WTC11 (cell line): ENCODE data around the gene FAM24A. TPM values are rescaled to one million over a fixed set of nuclear protein-coding genes. Genes with fewer than 3 reads are reported as not detected.

ENCODE experiments used
- ATAC-seq: fragments of 200-7000 bp; cut with Tn5 transposase; 2 replicates; pipeline ENCODE4 v1.10.0; 2021; ENCODE audit warnings: mild to moderate bottlenecking, moderate library complexity
- CTCF ChIA-PET: fragments of 300-600 bp; sonication (Branson Sonifier 250); formaldehyde crosslinking; loops from one replicate; lab custom pipeline; 2021; ENCODE audit warnings: antibody characterized with exemption; lab: Charles Lee
- POLR2A ChIA-PET: fragments of 350-600 bp; sonication (Branson Sonifier 250); formaldehyde crosslinking; loops from one replicate; lab custom pipeline; 2021; ENCODE audit warnings: antibody characterized with exemption; lab: Charles Lee
- DNase-seq: peaks from one replicate; pipeline ENCODE4 v3.0.0; 2021; ENCODE audit warnings: low spot score
- H3K27ac Mint-ChIP-seq: 2 replicates; pipeline ENCODE4 v1.8.0; 2021; ENCODE audit warnings: mixed read lengths
- H3K27me3 Mint-ChIP-seq: 2 replicates; pipeline ENCODE4 v1.8.0; 2021; ENCODE audit warnings: low read depth, mild to moderate bottlenecking, moderate library complexity, mixed read lengths
- H3K36me3 Mint-ChIP-seq: 2 replicates; pipeline ENCODE4 v1.8.0; 2021; ENCODE audit warnings: mixed read lengths
- H3K4me1 Mint-ChIP-seq: 2 replicates; pipeline ENCODE4 v1.8.0; 2022; ENCODE audit warnings: mixed read lengths
- H3K4me3 Mint-ChIP-seq: 2 replicates; pipeline ENCODE4 v1.8.0; 2021; ENCODE audit warnings: mild to moderate bottlenecking, moderate library complexity, mixed read lengths
- H3K9me3 Mint-ChIP-seq: 2 replicates; pipeline ENCODE4 v1.8.0; 2021; ENCODE audit warnings: mixed read lengths
- ELF4 ChIP-seq: sonication (generic); formaldehyde crosslinking; IDR thresholded peaks from 2 replicates; pipeline ENCODE4 v1.8.1; 2022; ENCODE audit warnings: low read depth, mild to moderate bottlenecking, moderate library complexity, missing genetic modification reagents
- FOXK1 ChIP-seq: sonication (generic); formaldehyde crosslinking; IDR thresholded peaks from 2 replicates; pipeline ENCODE4 v1.8.0; 2022; ENCODE audit warnings: mild to moderate bottlenecking, moderate library complexity, missing genetic modification reagents
- HMGA2 ChIP-seq: fragments of 250-450 bp; sonication (Bioruptor Pico); IDR thresholded peaks from 2 replicates; pipeline ENCODE4 v1.4.0; 2021; ENCODE audit warnings: mild to moderate bottlenecking, moderate library complexity
- NFATC4 ChIP-seq: fragments of 250-450 bp; sonication (Bioruptor Pico); IDR thresholded peaks from 2 replicates; pipeline ENCODE4 v1.9.0; 2021; ENCODE audit warnings: mild to moderate bottlenecking
- NR2C2 ChIP-seq: sonication (generic); formaldehyde crosslinking; IDR thresholded peaks from 2 replicates; pipeline ENCODE4 v1.8.0; 2022; ENCODE audit warnings: mild to moderate bottlenecking, missing genetic modification reagents
- OVOL2 ChIP-seq: fragments of 250-450 bp; sonication (Bioruptor Pico); IDR thresholded peaks from 2 replicates; pipeline ENCODE4 v1.9.0; 2021; ENCODE audit warnings: mild to moderate bottlenecking, borderline replicate concordance
- PRRX2 ChIP-seq: fragments of 250-450 bp; sonication (Bioruptor Pico); IDR thresholded peaks from 2 replicates; pipeline ENCODE4 v1.8.0; 2021; ENCODE audit warnings: mild to moderate bottlenecking
- TCF7 ChIP-seq: sonication (generic); formaldehyde crosslinking; IDR thresholded peaks from 2 replicates; pipeline ENCODE4 v1.8.0; 2022; ENCODE audit warnings: mild to moderate bottlenecking, low read depth, missing genetic modification reagents, moderate library complexity
- ZBTB21 ChIP-seq: sonication (generic); formaldehyde crosslinking; IDR thresholded peaks from 2 replicates; pipeline ENCODE4 v1.8.1; 2023; ENCODE audit warnings: mild to moderate bottlenecking, missing genetic modification reagents, borderline replicate concordance
- total RNA-seq: library from RNA; stranded (reverse); gene quantifications from 3 replicates; pipeline ENCODE4 v1.2.3, GENCODE V29; 2021
- TF ChIP-seq, protein P1 (sequence below): fragments of 250-450 bp; sonication (Bioruptor Pico); IDR thresholded peaks from 2 replicates; pipeline ENCODE4 v1.9.0; 2021; ENCODE audit warnings: mild to moderate bottlenecking, borderline replicate concordance
- TF ChIP-seq, protein P2 (sequence below): sonication (generic); formaldehyde crosslinking; IDR thresholded peaks from 2 replicates; pipeline ENCODE4 v1.8.1; 2023; ENCODE audit warnings: mild to moderate bottlenecking, moderate library complexity, missing genetic modification reagents
- TF ChIP-seq, protein P3 (sequence below): sonication (generic); formaldehyde crosslinking; IDR thresholded peaks from 2 replicates; pipeline ENCODE4 v1.8.1; 2022; ENCODE audit warnings: low read depth, mild to moderate bottlenecking, moderate library complexity, missing genetic modification reagents, borderline replicate concordance
- TF ChIP-seq, protein P4 (sequence below): sonication (generic); formaldehyde crosslinking; conservative IDR thresholded peaks from 2 replicates; pipeline ENCODE4 v1.8.1; 2023; ENCODE audit warnings: mild to moderate bottlenecking, low read depth, missing genetic modification reagents, moderate library complexity

FAM24A gene
- total RNA-seq, 1 experiment from 2014 or later = not detected

DNA sequence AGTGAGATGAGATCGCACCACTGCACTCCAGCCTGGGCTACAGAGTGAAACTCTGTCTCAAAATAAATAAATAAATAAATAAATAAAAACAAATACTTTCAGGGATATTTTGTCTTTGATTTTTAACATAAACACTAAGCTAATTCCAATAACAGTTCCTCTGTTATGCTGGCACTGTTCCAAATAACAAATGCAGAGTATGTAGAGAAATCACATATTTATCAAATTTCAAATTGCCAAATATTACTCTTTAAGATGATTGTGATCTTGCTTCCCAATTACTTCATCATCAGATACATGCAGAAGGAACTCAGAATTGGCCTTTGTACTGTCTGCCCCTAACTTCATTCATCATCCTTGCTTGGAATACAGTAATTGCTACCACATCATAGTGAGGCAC, 19.7 kb downstream of the FAM24A start (continued):
- TF ChIP-seq, protein P1, sequence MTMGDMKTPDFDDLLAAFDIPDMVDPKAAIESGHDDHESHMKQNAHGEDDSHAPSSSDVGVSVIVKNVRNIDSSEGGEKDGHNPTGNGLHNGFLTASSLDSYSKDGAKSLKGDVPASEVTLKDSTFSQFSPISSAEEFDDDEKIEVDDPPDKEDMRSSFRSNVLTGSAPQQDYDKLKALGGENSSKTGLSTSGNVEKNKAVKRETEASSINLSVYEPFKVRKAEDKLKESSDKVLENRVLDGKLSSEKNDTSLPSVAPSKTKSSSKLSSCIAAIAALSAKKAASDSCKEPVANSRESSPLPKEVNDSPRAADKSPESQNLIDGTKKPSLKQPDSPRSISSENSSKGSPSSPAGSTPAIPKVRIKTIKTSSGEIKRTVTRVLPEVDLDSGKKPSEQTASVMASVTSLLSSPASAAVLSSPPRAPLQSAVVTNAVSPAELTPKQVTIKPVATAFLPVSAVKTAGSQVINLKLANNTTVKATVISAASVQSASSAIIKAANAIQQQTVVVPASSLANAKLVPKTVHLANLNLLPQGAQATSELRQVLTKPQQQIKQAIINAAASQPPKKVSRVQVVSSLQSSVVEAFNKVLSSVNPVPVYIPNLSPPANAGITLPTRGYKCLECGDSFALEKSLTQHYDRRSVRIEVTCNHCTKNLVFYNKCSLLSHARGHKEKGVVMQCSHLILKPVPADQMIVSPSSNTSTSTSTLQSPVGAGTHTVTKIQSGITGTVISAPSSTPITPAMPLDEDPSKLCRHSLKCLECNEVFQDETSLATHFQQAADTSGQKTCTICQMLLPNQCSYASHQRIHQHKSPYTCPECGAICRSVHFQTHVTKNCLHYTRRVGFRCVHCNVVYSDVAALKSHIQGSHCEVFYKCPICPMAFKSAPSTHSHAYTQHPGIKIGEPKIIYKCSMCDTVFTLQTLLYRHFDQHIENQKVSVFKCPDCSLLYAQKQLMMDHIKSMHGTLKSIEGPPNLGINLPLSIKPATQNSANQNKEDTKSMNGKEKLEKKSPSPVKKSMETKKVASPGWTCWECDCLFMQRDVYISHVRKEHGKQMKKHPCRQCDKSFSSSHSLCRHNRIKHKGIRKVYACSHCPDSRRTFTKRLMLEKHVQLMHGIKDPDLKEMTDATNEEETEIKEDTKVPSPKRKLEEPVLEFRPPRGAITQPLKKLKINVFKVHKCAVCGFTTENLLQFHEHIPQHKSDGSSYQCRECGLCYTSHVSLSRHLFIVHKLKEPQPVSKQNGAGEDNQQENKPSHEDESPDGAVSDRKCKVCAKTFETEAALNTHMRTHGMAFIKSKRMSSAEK (CRISPR knock-in tag) = no peak
- TF ChIP-seq OVOL2 (CRISPR knock-in tag) (no peak), ELF4 (CRISPR knock-in tag) (no peak), ZBTB21 (CRISPR knock-in tag) (no peak), TCF7 (CRISPR knock-in tag) (no peak)
- TF ChIP-seq, all 79 proteins: peak for 0

DNA sequence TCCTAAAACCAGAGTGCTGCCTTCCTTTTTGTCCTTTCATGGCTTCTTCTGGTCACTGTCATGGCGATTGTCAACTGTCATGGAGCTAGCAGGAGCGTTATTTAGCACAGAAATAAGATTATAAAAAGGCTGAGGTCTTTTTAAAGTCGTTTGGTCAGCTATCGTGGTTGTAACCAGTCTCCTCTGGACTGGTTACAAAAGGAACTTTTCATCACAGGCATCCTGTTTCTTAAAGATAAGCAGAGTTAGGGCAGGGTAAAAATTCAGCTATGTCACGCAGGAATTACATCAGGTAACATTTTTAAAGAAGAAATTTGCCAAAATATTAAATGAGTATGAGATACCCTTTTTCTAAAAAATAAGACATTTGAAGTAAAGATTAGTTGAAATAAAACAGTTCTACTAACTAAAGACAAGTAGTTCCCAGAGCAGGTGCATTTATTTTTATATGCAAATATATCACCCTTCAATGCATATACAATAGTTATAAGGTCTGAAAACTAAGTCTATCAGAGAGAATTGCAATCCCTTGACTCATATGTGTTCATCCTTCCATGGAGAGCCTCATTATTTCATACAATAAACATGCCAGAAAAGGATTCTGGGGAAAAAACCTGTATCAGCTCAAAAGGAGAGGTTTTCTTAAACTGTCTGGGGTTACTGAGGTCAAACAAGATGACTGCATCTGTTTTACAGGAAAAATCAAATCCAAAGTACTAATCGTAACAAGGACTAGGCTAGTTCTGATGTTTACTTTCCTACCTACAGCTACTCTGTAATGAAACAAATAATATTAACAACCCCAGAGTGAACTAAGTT, 20.9 kb downstream of the FAM24A start:
- H3K27ac Mint-ChIP-seq = no peak overlapping the region
- no peaks in the 10 kb centered on the region for H3K9me3 Mint-ChIP-seq
- no peak for ATAC-seq
- CTCF ChIA-PET = no interaction called here
- H3K36me3 Mint-ChIP-seq = peaks cover 5% of the 10 kb centered on the region; the same call in 1 of the 2 replicates
- H3K27me3 Mint-ChIP-seq = no peaks in the 10 kb centered on the region
- no peak overlapping the region for H3K4me3 Mint-ChIP-seq
- TF ChIP-seq, protein P2, sequence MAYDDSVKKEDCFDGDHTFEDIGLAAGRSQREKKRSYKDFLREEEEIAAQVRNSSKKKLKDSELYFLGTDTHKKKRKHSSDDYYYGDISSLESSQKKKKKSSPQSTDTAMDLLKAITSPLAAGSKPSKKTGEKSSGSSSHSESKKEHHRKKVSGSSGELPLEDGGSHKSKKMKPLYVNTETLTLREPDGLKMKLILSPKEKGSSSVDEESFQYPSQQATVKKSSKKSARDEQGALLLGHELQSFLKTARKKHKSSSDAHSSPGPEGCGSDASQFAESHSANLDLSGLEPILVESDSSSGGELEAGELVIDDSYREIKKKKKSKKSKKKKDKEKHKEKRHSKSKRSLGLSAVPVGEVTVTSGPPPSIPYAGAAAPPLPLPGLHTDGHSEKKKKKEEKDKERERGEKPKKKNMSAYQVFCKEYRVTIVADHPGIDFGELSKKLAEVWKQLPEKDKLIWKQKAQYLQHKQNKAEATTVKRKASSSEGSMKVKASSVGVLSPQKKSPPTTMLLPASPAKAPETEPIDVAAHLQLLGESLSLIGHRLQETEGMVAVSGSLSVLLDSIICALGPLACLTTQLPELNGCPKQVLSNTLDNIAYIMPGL (CRISPR knock-in tag) = no peak
- TF ChIP-seq HMGA2 (no peak), NFATC4 (no peak)
- TF ChIP-seq, protein P1 (CRISPR knock-in tag) = no peak
- no peaks in the 10 kb centered on the region for H3K4me1 Mint-ChIP-seq
- POLR2A ChIA-PET = no interaction called here
- no peak for DNase-seq

DNA sequence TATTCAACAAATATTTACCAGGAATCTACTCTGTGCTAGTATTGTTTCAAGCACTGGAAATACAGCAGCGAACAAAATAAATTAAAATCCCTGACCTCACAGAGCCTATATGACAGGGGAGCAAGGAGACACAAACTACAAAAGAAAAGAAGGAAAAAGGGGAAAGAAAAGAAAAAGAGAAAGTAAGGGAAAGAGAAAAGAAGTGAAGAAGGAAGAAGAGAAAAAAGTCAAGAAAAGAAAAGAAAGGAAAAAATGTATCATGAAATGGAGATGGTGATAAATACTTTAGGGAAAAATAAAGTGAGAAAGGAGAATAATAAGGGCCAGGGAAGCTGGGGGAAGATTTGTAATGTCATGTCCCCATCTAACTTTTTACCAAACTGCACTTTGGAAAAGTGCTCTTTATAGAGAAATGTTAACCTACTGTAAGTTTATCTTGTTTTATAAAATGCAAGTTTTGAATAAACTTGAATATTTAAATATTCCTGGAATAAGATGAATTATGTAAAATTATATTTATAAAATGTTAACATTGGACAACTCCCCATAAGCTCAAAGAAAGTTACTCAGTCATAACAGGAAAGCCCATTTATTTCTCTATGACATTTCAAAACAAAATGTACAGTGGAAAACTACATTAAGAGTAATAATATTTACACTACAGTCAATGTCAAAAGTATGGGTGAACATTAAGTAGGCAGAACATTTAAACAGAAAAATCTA, 28.9 kb downstream of the FAM24A start:
- no peaks in the 10 kb centered on the region for H3K4me1 Mint-ChIP-seq
- ATAC-seq (no peak), DNase-seq (no peak)
- no peak overlapping the region for H3K4me3 Mint-ChIP-seq
- H3K27me3 Mint-ChIP-seq = no peaks in the 10 kb centered on the region
- H3K27ac Mint-ChIP-seq = no peak overlapping the region
- H3K9me3 Mint-ChIP-seq = no peaks in the 10 kb centered on the region
- ChIA-PET CTCF (no interaction called here), POLR2A (no interaction called here)
- peaks cover 16% of the 10 kb centered on the region for H3K36me3 Mint-ChIP-seq
- TF ChIP-seq NR2C2 (CRISPR knock-in tag) (no peak), PRRX2 (CRISPR knock-in tag) (no peak), FOXK1 (no peak)
- TF ChIP-seq, protein P2 (CRISPR knock-in tag) = no peak
- TF ChIP-seq, protein P3, sequence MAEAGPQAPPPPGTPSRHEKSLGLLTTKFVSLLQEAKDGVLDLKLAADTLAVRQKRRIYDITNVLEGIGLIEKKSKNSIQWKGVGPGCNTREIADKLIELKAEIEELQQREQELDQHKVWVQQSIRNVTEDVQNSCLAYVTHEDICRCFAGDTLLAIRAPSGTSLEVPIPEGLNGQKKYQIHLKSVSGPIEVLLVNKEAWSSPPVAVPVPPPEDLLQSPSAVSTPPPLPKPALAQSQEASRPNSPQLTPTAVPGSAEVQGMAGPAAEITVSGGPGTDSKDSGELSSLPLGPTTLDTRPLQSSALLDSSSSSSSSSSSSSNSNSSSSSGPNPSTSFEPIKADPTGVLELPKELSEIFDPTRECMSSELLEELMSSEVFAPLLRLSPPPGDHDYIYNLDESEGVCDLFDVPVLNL (CRISPR knock-in tag) = no peak
- TF ChIP-seq, protein P4, sequence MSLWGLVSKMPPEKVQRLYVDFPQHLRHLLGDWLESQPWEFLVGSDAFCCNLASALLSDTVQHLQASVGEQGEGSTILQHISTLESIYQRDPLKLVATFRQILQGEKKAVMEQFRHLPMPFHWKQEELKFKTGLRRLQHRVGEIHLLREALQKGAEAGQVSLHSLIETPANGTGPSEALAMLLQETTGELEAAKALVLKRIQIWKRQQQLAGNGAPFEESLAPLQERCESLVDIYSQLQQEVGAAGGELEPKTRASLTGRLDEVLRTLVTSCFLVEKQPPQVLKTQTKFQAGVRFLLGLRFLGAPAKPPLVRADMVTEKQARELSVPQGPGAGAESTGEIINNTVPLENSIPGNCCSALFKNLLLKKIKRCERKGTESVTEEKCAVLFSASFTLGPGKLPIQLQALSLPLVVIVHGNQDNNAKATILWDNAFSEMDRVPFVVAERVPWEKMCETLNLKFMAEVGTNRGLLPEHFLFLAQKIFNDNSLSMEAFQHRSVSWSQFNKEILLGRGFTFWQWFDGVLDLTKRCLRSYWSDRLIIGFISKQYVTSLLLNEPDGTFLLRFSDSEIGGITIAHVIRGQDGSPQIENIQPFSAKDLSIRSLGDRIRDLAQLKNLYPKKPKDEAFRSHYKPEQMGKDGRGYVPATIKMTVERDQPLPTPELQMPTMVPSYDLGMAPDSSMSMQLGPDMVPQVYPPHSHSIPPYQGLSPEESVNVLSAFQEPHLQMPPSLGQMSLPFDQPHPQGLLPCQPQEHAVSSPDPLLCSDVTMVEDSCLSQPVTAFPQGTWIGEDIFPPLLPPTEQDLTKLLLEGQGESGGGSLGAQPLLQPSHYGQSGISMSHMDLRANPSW = no peak
